ENCODE results near the gene SERPINB3. TPM values are rescaled to one million over a fixed set of nuclear protein-coding genes. Genes with fewer than 3 reads are reported as not detected.

SERPINB3 gene
- total RNA-seq, 1 experiment from 2014 or later = not detected

GRCh38 chr18:63613420-63613819, 48.3 kb downstream of the SERPINB3 start:
- no peaks in the 10 kb centered on the region for H3K36me3 ChIP-seq (ENCODE audit: control insufficient read depth in 1 of 2, insufficient read depth in 2 of 2, low read length in 2 of 2)
- POLR2A ChIA-PET = no interaction called here
- DNase-seq (ENCODE audit: low read depth, low spot score) (no peak), ATAC-seq (0 out of 2 replicates have a peak, but pooled peaks have one; percentile 52)
- no peak overlapping the region for H3K4me3 ChIP-seq (replicated peaks in 1 of 2; ENCODE audit: low read depth in 1 of 2, low read length in 2 of 2)
- no peak overlapping the region for H3K9ac ChIP-seq (ENCODE audit: low read length)
- H4K20me1 ChIP-seq (ENCODE audit: insufficient read depth) = no peaks in the 10 kb centered on the region
- H3K9me3 ChIP-seq (ENCODE audit: control insufficient read depth in 1 of 2, insufficient read depth in 1 of 2, low read depth in 1 of 2, low read length in 2 of 2) = no peaks in the 10 kb centered on the region
- H3K4me1 ChIP-seq (ENCODE audit: control insufficient read depth in 1 of 2, insufficient read depth in 2 of 2, low read length in 2 of 2) = no peaks in the 10 kb centered on the region
- RAD21 ChIA-PET (ENCODE audit: low non-redundant PET in 1 of 2, low total read pairs in 2 of 2, uncharacterized antibody in 2 of 2, unreplicated experiment in 2 of 2) = no interaction called here
- H3K27me3 ChIP-seq (ENCODE audit: insufficient read depth, low read length) = no peaks in the 10 kb centered on the region
- no peaks in the 10 kb centered on the region for H3K79me2 ChIP-seq (ENCODE audit: insufficient read depth, low read length)
- H2AFZ ChIP-seq (ENCODE audit: low read depth, low read length, poor library complexity, severe bottlenecking) = no peak overlapping the region
- BruUV-seq (replicated peaks) = no TSS peak
- no peak for TF ChIP-seq EZH2 (IDR thresholded peaks at IDR 0.05)
- TF ChIP-seq ATF3 (IDR thresholded peaks at IDR 0.05) = no peak
- no peak for TF ChIP-seq EGR1 (IDR thresholded peaks at IDR 0.05; ENCODE audit: low read depth)
- no peak for TF ChIP-seq POLR2A (IDR thresholded peaks at IDR 0.05; ENCODE audit: borderline replicate concordance, extremely low read depth, insufficient read depth, insufficient read length)
- TF ChIP-seq ELF1 (IDR thresholded peaks at IDR 0.05; ENCODE audit: borderline replicate concordance, low read depth) = no peak
- TF ChIP-seq POLR2AphosphoS5 (IDR thresholded peaks at IDR 0.05; ENCODE audit: low read depth, low read length) = no peak
- TF ChIP-seq YY1 (IDR thresholded peaks at IDR 0.05; ENCODE audit: extremely low read depth, insufficient replicate concordance, low read depth, low read length) = no peak
- TF ChIP-seq SRF (IDR thresholded peaks at IDR 0.05; ENCODE audit: low read depth) = no peak
- TF ChIP-seq CBX3 (IDR thresholded peaks at IDR 0.05; ENCODE audit: low read depth) = no peak
- TF ChIP-seq CTCF (IDR thresholded peaks at IDR 0.05 in 2 of 3, conservative IDR thresholded peaks at IDR 0.05 in 1 of 3; ENCODE audit: borderline replicate concordance in 1 of 3, insufficient read depth in 1 of 3, low read depth in 2 of 3, low read length in 2 of 3) = no peak
- TF ChIP-seq SIN3A (IDR thresholded peaks at IDR 0.05; ENCODE audit: low read depth) = no peak
- intact Hi-C loops (cut with micrococcal nuclease) = no loop called here
- CTCF ChIA-PET = no interaction called here
- no peak overlapping the region for H3K4me2 ChIP-seq (ENCODE audit: low read length)
- no peak overlapping the region for H3K27ac ChIP-seq (ENCODE audit: low read depth, low read length)
- no peaks in the 10 kb centered on the region for H3K9me2 ChIP-seq (ENCODE audit: insufficient read depth)

Measured in HCT116 (cell line).